ENCODE data around the gene CLOCK.
"Not testable (repeated sequence)": the region's sequence is repeated elsewhere in the genome, so short reads cannot be mapped to it uniquely, and the experiment has no call there.

The CLOCK gene

GRCh38 chr4:55554453-55555030 lies 7.8 kb upstream of the CLOCK start:
- Histone ChIP-seq H3K4me3 (ENCODE audit: low read length) (no peak overlapping the region), H3K36me3 (ENCODE audit: control insufficient read depth, insufficient read depth, low read length) (no peaks in the 10 kb centered on the region), H3K4me1 (ENCODE audit: control insufficient read depth, insufficient read depth, low read length) (no peaks in the 10 kb centered on the region), H3K27ac (ENCODE audit: low read depth, low read length) (no peak overlapping the region), H3K27me3 (ENCODE audit: control insufficient read depth, insufficient read depth, low read length) (no peaks in the 10 kb centered on the region), H3K9ac (ENCODE audit: low read length) (no peak overlapping the region)

- Histone ChIP-seq H3K27ac (ENCODE audit: low read depth, low read length) (peak overlapping the region; percentile 50), H3K4me1 (ENCODE audit: control insufficient read depth, insufficient read depth, low read length) (no peaks in the 10 kb centered on the region), H3K9ac (ENCODE audit: low read length) (no peak overlapping the region), H3K27me3 (ENCODE audit: control insufficient read depth, insufficient read depth, low read length) (no peaks in the 10 kb centered on the region), H3K4me3 (ENCODE audit: low read length) (peak overlapping the region; percentile 47), H3K36me3 (ENCODE audit: control insufficient read depth, insufficient read depth, low read length) (no peaks in the 10 kb centered on the region)
These were observed 6.9 kb upstream of the CLOCK start for GRCh38 chr4:55553441-55554201.

DNA sequence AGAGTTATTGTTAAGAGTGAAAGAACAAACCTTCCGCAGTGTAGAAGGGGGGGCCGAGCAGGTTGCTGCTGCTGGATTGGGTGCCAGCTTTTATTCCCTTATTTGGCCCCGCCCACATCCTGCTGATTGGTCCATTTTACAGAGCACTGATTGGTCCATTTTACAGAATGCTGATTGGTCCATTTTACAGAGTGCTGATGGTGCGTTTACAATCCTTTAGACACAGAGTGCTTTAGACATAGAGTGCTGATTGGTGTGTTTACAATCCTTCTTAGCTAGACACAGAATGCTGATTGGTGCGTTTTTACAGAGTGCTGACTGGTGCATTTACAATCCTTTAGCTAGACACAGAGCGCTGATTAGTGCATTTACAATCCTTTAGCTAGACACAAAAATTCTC lies 5.3 kb upstream of the CLOCK start:
- H3K9ac ChIP-seq (ENCODE audit: low read length); H3K36me3 ChIP-seq (ENCODE audit: control insufficient read depth, insufficient read depth, low read length); H3K27me3 ChIP-seq (ENCODE audit: control insufficient read depth, insufficient read depth, low read length); H3K4me1 ChIP-seq (ENCODE audit: control insufficient read depth, insufficient read depth, low read length); H3K27ac ChIP-seq (ENCODE audit: low read depth, low read length); H3K4me3 ChIP-seq (ENCODE audit: low read length): not testable (repeated sequence)

GRCh38 chr4:55549888-55550287 lies 3.2 kb upstream of the CLOCK start:
- Histone ChIP-seq H3K36me3 (ENCODE audit: control insufficient read depth, insufficient read depth, low read length) (no peaks in the 10 kb centered on the region), H3K9ac (ENCODE audit: low read length) (no peak overlapping the region), H3K27ac (ENCODE audit: low read depth, low read length) (no peak overlapping the region), H3K4me1 (ENCODE audit: control insufficient read depth, insufficient read depth, low read length) (peaks cover 8% of the 10 kb centered on the region), H3K27me3 (ENCODE audit: control insufficient read depth, insufficient read depth, low read length) (no peaks in the 10 kb centered on the region), H3K4me3 (ENCODE audit: low read length) (no peak overlapping the region)

- peaks cover 10% of the 10 kb centered on the region for H3K4me1 ChIP-seq (ENCODE audit: control insufficient read depth, insufficient read depth, low read length)
- H3K27ac ChIP-seq (ENCODE audit: low read depth, low read length): peak overlapping the region; percentile 94
- H3K36me3 ChIP-seq (ENCODE audit: control insufficient read depth, insufficient read depth, low read length): no peaks in the 10 kb centered on the region
- H3K4me3 ChIP-seq (ENCODE audit: low read length): peak overlapping the region; percentile 96
- no peaks in the 10 kb centered on the region for H3K27me3 ChIP-seq (ENCODE audit: control insufficient read depth, insufficient read depth, low read length)
- H3K9ac ChIP-seq (ENCODE audit: low read length): no peak overlapping the region
These were observed 1.2 kb upstream of the CLOCK start for GRCh38 chr4:55547918-55548317.

GRCh38 chr4:55547466-55547770 lies 709 bp upstream of the CLOCK start:
- no peaks in the 10 kb centered on the region for H3K27me3 ChIP-seq (ENCODE audit: control insufficient read depth, insufficient read depth, low read length)
- peak overlapping the region; percentile 43 for H3K9ac ChIP-seq (ENCODE audit: low read length)
- peak overlapping the region; percentile 96 for H3K4me3 ChIP-seq (ENCODE audit: low read length)
- H3K27ac ChIP-seq (ENCODE audit: low read depth, low read length): peak overlapping the region; percentile 94
- H3K36me3 ChIP-seq (ENCODE audit: control insufficient read depth, insufficient read depth, low read length): no peaks in the 10 kb centered on the region
- peaks cover 10% of the 10 kb centered on the region for H3K4me1 ChIP-seq (ENCODE audit: control insufficient read depth, insufficient read depth, low read length)

GRCh38 chr4:55546506-55546755 lies 278 bp downstream of the CLOCK start:
- Histone ChIP-seq H3K27ac (ENCODE audit: low read depth, low read length) (peak overlapping the region; percentile 94), H3K9ac (ENCODE audit: low read length) (no peak overlapping the region), H3K4me3 (ENCODE audit: low read length) (peak overlapping the region; percentile 96), H3K27me3 (ENCODE audit: control insufficient read depth, insufficient read depth, low read length) (no peaks in the 10 kb centered on the region), H3K4me1 (ENCODE audit: control insufficient read depth, insufficient read depth, low read length) (peaks cover 10% of the 10 kb centered on the region), H3K36me3 (ENCODE audit: control insufficient read depth, insufficient read depth, low read length) (no peaks in the 10 kb centered on the region)

DNA sequence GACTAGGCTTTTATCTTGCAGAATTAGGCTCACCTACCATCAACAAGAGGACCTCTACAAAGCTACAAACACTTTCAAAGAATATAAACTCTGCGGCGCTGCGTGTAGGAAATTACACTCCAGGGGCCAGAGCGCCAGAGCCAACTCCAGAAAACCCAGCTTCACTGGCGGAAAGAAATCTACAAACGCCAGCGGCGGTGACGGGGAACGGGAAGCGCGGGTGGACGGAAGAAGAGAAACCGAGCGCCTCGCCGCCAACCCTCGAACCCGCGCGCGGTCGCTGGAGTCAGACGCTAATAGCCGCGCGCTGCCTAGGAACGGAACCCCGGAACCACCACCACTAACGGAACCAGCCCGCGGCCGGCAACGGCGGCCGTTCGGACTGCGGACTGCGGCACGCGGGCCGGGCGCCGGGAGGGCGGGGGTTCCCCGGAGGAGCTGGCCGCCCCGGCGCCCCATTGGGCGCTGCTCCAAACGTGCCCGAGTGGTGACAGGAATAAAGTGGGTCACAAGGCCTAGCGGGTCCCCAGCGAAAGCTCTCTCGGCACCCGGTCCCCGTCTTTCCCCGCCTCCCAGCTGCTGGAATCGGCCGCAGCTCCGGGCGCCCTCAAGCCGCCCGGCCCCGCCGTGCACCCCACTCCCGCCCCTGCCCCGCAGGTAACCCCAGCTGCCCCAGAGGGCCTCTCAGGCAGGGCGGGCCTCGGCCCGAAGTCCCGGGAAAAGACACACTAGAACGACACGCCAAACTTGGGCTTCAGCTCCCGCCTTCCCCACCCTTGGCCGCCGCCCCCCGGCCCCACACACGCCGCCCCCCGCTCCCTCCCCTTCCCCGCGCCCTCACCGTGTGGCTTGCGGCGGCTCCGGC lies 836 bp downstream of the CLOCK start:
- Histone ChIP-seq H3K27ac (ENCODE audit: low read depth, low read length) (peak overlapping the region; percentile 94), H3K9ac (ENCODE audit: low read length) (peak overlapping the region; percentile 68), H3K4me3 (ENCODE audit: low read length) (peak overlapping the region; percentile 78), H3K27me3 (ENCODE audit: control insufficient read depth, insufficient read depth, low read length) (no peaks in the 10 kb centered on the region), H3K36me3 (ENCODE audit: control insufficient read depth, insufficient read depth, low read length) (no peaks in the 10 kb centered on the region), H3K4me1 (ENCODE audit: control insufficient read depth, insufficient read depth, low read length) (peaks cover 10% of the 10 kb centered on the region)

DNA sequence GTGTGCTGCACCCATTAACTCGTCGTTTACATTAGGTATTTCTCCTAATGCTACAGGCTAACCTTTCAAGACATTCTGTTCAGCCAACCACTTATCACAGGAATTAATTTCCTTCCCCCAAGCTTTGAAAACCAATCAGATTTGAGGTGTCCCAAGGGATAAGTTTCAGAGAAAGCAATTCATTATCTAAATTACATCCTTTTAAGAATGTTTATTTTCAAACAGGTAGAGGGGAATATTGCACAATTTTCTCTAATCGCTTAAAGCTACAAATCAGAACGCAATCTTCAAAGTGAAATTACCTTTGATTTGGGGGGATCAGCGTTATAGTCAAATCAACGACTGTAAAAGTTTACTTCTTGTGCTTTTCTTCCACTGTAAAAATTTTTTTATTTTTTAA lies 1.6 kb downstream of the CLOCK start:
- Histone ChIP-seq H3K36me3 (ENCODE audit: control insufficient read depth, insufficient read depth, low read length) (no peaks in the 10 kb centered on the region), H3K4me1 (ENCODE audit: control insufficient read depth, insufficient read depth, low read length) (peaks cover 10% of the 10 kb centered on the region), H3K27me3 (ENCODE audit: control insufficient read depth, insufficient read depth, low read length) (no peaks in the 10 kb centered on the region), H3K9ac (ENCODE audit: low read length) (no peak overlapping the region), H3K4me3 (ENCODE audit: low read length) (peak overlapping the region; percentile 78), H3K27ac (ENCODE audit: low read depth, low read length) (peak overlapping the region; percentile 94)

DNA sequence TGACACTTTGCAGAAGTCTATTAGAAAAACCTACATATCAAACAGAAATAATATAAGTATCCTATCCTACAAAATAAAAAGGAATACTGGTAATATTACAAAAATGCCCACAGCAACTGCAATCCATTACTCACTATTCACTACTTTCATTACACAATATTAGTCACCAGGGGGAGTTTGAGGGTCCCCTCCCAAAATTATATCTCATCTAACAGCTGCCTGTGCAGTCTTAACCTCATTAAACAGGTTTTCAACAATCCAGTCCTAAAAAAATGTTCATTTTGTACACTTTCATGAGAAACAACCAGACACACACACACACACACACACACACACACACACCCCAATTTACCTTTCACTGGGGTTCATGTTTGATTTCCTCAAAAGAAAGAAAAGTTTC lies 2.9 kb downstream of the CLOCK start:
- H3K9ac ChIP-seq (ENCODE audit: low read length): no peak overlapping the region
- H3K36me3 ChIP-seq (ENCODE audit: control insufficient read depth, insufficient read depth, low read length): no peaks in the 10 kb centered on the region
- H3K4me1 ChIP-seq (ENCODE audit: control insufficient read depth, insufficient read depth, low read length): peaks cover 10% of the 10 kb centered on the region
- H3K27me3 ChIP-seq (ENCODE audit: control insufficient read depth, insufficient read depth, low read length): no peaks in the 10 kb centered on the region
- no peak overlapping the region for H3K27ac ChIP-seq (ENCODE audit: low read depth, low read length)
- H3K4me3 ChIP-seq (ENCODE audit: low read length): no peak overlapping the region

DNA sequence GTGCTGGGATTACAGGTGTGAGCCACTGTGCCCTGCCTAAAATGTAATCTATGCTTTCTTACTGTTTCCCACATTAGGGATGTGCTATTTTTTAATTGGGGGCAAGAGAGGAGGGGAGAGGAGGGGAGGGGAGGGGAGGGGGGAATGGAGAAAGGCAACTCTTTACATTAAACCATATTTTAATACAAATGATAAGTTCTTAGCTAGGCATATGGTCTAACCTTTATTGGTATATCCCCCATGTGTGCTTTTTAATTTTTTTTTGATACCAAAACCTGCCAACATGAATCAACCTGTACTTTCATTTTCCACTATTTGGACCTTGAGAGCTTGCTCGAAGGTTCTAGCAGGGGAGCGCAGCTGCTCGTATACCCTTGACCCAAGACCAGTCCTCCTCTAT lies 6.4 kb downstream of the CLOCK start:
- Histone ChIP-seq H3K36me3 (ENCODE audit: control insufficient read depth, insufficient read depth, low read length) (no peaks in the 10 kb centered on the region), H3K4me3 (ENCODE audit: low read length) (no peak overlapping the region), H3K9ac (ENCODE audit: low read length) (no peak overlapping the region), H3K27me3 (ENCODE audit: control insufficient read depth, insufficient read depth, low read length) (no peaks in the 10 kb centered on the region), H3K27ac (ENCODE audit: low read depth, low read length) (no peak overlapping the region), H3K4me1 (ENCODE audit: control insufficient read depth, insufficient read depth, low read length) (peaks cover 5% of the 10 kb centered on the region)

DNA sequence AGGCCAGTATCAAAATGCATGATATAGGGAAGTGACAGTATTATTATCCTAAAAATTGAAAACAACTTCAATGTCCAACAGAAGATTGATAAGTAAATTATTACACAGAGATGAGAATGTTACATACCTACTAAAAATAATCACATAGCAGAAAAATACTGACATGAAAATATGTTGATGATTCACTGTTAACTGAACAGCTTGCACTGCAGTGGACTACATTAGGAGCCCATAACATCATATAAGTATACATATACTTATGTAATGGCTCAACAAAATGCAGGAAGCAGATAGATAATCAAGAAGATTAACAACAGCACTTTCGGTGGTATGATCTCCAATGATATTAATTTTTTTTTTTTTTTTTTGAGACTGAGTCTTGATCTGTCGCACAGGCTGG lies 7.1 kb downstream of the CLOCK start:
- no peaks in the 10 kb centered on the region for H3K36me3 ChIP-seq (ENCODE audit: control insufficient read depth, insufficient read depth, low read length)
- no peak overlapping the region for H3K4me3 ChIP-seq (ENCODE audit: low read length)
- H3K27ac ChIP-seq (ENCODE audit: low read depth, low read length): no peak overlapping the region
- H3K9ac ChIP-seq (ENCODE audit: low read length): no peak overlapping the region
- H3K27me3 ChIP-seq (ENCODE audit: control insufficient read depth, insufficient read depth, low read length): no peaks in the 10 kb centered on the region
- H3K4me1 ChIP-seq (ENCODE audit: control insufficient read depth, insufficient read depth, low read length): peaks cover 1% of the 10 kb centered on the region

DNA sequence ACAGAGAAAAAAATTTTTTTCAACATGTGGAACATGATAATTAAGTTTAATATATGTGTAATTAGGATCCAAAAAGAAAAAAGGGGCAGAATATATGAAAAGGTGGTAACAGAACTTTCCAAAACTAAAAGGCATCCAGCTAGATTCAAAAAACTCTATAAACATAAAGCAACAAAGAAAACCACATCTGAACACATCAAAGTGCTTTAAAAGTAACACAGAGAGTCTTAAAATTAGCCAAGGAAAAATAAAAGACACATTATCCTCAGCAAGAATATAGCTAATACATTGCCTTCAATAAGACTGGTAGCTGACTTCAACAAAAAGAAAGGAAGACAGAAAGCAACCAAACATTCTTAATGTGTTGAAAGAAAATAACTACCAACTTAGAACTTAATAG lies 8.2 kb downstream of the CLOCK start:
- Histone ChIP-seq H3K4me1 (ENCODE audit: control insufficient read depth, insufficient read depth, low read length) (no peaks in the 10 kb centered on the region), H3K4me3 (ENCODE audit: low read length) (no peak overlapping the region), H3K9ac (ENCODE audit: low read length) (no peak overlapping the region), H3K27me3 (ENCODE audit: control insufficient read depth, insufficient read depth, low read length) (no peaks in the 10 kb centered on the region), H3K36me3 (ENCODE audit: control insufficient read depth, insufficient read depth, low read length) (no peaks in the 10 kb centered on the region), H3K27ac (ENCODE audit: low read depth, low read length) (no peak overlapping the region)
